RPMI8226 (cell line): ENCODE results near the gene PACSIN3.
"Not testable (repeated sequence)": the region's sequence is repeated elsewhere in the genome, so short reads cannot be mapped to it uniquely, and the experiment has no call there.

Experiments
- DNase-seq: peaks from one replicate; pipeline ENCODE4 v3.0.0-alpha.2; 2015

Gene PACSIN3

GRCh38 chr11:47186076-47186699 is at the start of gene PACSIN3:
Gene PACSIN3 (minus strand): TSS chr11:47186434. CDS start chr11:47182727, 3,707 bp downstream.
- DNase-seq = peak; percentile 79

- no peak for DNase-seq
Observed at GRCh38 chr11:47235163-47235562, 48.9 kb upstream of the PACSIN3 start.

- no peak for DNase-seq
Observed at GRCh38 chr11:47234669-47235100, 48.5 kb upstream of the PACSIN3 start.

- peak; percentile 27 for DNase-seq
Observed at GRCh38 chr11:47233989-47234668, 47.9 kb upstream of the PACSIN3 start.

- no peak for DNase-seq
Observed at GRCh38 chr11:47233051-47233450, 46.8 kb upstream of the PACSIN3 start.

- DNase-seq = no peak
Observed at GRCh38 chr11:47229161-47229560, 42.9 kb upstream of the PACSIN3 start.

- DNase-seq = no peak
Observed at GRCh38 chr11:47225552-47226400, 39.5 kb upstream of the PACSIN3 start.

- no peak for DNase-seq
Observed at GRCh38 chr11:47222696-47223095, 36.5 kb upstream of the PACSIN3 start.

- no peak for DNase-seq
Observed at GRCh38 chr11:47220401-47220821, 34.2 kb upstream of the PACSIN3 start.

GRCh38 chr11:47216121-47216798 is 30.0 kb upstream of the PACSIN3 start:
- peak; percentile 68 for DNase-seq

GRCh38 chr11:47215366-47215910 is 29.2 kb upstream of the PACSIN3 start:
- DNase-seq = peak; percentile 88

GRCh38 chr11:47213950-47214565 is 27.8 kb upstream of the PACSIN3 start:
- peak; percentile 97 for DNase-seq

- no peak for DNase-seq
Observed at GRCh38 chr11:47212938-47213337, 26.7 kb upstream of the PACSIN3 start.

GRCh38 chr11:47208628-47209027 is 22.4 kb upstream of the PACSIN3 start:
- DNase-seq = no peak

GRCh38 chr11:47208008-47208552 is 21.8 kb upstream of the PACSIN3 start:
- DNase-seq = not testable (repeated sequence)

GRCh38 chr11:47207459-47207858 is 21.2 kb upstream of the PACSIN3 start:
- no peak for DNase-seq

- DNase-seq = not testable (repeated sequence)
Observed at GRCh38 chr11:47206577-47206976, 20.3 kb upstream of the PACSIN3 start.

- no peak for DNase-seq
Observed at GRCh38 chr11:47204637-47204989, 18.4 kb upstream of the PACSIN3 start.

- DNase-seq = no peak
Observed at GRCh38 chr11:47202576-47202975, 16.3 kb upstream of the PACSIN3 start.

- DNase-seq = no peak
Observed at GRCh38 chr11:47201015-47201414, 14.8 kb upstream of the PACSIN3 start.

- not testable (repeated sequence) for DNase-seq
Observed at GRCh38 chr11:47198161-47198560, 11.9 kb upstream of the PACSIN3 start.

GRCh38 chr11:47192111-47192510 is 5.9 kb upstream of the PACSIN3 start:
- DNase-seq = no peak
